ENCODE measurements around the gene KCTD20.
"Not testable (repeated sequence)": the region's sequence is repeated elsewhere in the genome, so short reads cannot be mapped to it uniquely, and the experiment has no call there.

Gene KCTD20

GRCh38 chr6:36444470-36444869 lies 1.7 kb downstream of the KCTD20 start:
- no peak for DNase-seq (ENCODE audit: low read depth in 2 of 2)

DNA sequence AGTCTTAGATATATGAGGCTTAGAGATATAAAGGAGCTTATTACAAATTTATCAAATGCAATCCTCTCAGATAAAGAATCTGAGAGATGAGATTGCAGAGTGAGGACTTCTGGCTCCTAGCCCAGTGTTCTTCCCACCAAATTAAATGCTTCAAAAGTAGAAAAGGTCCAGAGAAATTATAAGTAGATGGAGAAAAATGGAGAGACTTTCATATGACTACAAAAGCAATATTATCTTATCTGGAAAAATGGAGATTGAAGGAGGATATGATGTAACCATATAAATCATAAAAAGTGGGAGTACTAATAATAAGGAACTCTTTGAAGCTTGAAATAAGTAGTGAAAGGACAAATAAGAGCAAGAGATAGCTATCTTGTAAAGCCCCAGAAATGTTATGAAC lies 2.8 kb downstream of the KCTD20 start:
- DNase-seq (ENCODE audit: low read depth in 2 of 2), result no peak

GRCh38 chr6:36449173-36449572 lies 6.4 kb downstream of the KCTD20 start:
- DNase-seq (ENCODE audit: low read depth in 2 of 2), result not testable (repeated sequence)

- DNase-seq (ENCODE audit: low read depth in 2 of 2), result not testable (repeated sequence)
Measured at GRCh38 chr6:36452897-36453296, 10.1 kb downstream of the KCTD20 start.

GRCh38 chr6:36455486-36456027 lies 12.8 kb downstream of the KCTD20 start:
- no peak for DNase-seq (ENCODE audit: low read depth in 2 of 2)

DNA sequence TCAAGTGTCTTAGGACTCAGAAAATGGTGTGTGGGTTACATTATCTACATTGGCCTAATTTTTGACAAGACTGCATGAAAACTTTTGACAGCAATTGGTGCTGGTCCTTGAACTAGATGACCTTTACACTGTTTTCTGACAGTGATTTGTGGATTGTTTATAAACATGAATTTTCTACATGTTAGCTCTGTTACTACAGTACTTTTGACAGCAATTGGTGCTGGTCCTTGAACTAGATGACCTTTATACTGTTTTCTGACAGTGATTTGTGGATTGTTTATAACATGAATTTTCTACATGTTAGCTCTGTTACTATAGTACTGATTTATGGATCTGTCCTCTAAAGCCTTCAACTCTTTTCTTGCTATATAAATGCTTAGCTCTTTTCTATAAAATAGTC lies 16.7 kb downstream of the KCTD20 start:
- DNase-seq (ENCODE audit: low read depth in 2 of 2), result no peak

- no peak for DNase-seq (ENCODE audit: low read depth in 2 of 2)
Measured at GRCh38 chr6:36460916-36461315, 18.1 kb downstream of the KCTD20 start.

DNA sequence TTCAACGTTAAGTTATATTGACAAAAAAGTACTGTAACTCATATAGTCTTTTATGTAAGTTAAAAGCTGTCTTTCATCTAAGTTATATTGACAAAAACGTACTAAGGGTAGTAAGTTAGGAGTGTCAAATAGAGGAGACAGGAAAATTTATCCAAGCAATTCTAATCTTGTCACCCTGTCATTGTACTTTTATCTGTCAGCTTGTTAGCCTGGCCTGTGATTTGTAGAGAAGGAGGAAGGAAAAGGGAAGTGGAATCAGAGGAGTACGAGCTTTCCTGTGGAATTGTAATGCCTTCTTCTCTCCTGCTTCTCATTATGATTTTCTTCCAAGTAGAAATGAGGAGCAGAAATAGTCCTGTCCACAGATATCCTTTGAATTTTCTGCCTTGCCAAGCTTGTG lies 18.8 kb downstream of the KCTD20 start:
- no peak for DNase-seq (ENCODE audit: low read depth in 2 of 2)

GRCh38 chr6:36463676-36464075 lies 20.9 kb downstream of the KCTD20 start:
- DNase-seq (ENCODE audit: low read depth in 2 of 2), result no peak

GRCh38 chr6:36464233-36464632 lies 21.4 kb downstream of the KCTD20 start:
- DNase-seq (ENCODE audit: low read depth in 2 of 2), result no peak

GRCh38 chr6:36467625-36468024 lies 24.8 kb downstream of the KCTD20 start:
- DNase-seq (ENCODE audit: low read depth in 2 of 2), result no peak

GRCh38 chr6:36469148-36469661 lies 26.4 kb downstream of the KCTD20 start:
- DNase-seq (ENCODE audit: low read depth in 2 of 2), result no peak

DNA sequence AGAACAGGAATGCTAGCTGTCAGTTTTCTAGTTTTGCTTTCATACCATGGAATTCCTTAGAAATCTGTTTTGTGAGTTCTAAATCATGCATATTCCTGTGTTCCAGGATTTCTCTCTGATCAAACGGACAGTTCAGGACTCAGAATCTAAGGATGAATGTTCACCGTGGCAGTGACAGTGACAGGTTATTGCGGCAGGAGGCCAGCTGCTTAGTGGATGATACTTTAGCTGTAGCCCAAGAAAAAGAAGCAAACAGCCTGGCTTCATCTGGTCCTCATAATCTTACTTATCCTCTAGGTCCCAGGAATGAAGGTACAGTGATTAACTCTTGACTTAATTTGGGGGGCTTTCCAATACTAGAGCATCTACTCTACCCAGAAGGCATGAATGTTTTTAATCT lies 27.1 kb downstream of the KCTD20 start:
- no peak for DNase-seq (ENCODE audit: low read depth in 2 of 2)

DNA sequence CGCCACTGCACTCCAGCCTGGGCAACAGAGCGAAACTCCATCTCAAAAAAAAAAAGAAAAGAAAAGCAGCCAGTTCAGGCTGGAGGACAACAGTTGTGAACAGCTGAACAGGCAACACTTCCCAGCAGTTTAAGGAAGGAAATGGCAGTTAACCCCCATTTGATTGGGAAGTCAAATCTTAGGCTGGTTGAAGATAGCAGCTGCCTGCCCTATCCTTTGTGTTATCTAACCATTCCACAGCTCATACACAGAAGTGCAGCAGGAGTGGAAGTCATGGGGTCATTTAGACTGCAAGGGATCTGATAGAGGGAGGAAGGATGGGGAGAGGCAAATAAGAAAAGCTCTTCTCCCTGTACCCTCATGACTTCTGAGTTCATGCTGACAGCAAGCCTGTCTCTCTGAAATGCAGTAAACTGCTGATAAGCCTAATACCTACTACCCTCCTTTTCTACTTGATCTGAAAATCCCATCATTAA lies 35.3 kb downstream of the KCTD20 start:
- DNase-seq (ENCODE audit: low read depth in 2 of 2), result no peak

DNA sequence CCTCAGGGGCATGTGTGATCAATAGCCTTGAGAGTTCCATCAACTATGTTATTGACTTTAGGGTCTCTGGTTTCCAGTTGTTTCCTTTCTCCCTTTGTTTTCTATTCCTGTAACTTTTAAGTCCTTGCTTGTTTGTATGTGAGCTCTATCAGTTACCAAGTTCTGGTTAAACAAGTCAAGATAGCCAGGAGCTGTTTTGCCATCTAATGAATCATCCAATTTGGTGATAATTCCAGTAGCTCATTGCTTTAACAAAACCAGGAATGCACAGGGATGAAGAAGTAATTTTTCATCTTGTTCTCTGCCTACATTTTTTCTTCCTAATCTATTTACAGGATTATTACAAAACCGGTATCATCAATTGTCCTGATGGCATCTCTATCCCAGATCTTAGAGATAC lies 36.5 kb downstream of the KCTD20 start:
- no peak for DNase-seq (ENCODE audit: low read depth in 2 of 2)

DNA sequence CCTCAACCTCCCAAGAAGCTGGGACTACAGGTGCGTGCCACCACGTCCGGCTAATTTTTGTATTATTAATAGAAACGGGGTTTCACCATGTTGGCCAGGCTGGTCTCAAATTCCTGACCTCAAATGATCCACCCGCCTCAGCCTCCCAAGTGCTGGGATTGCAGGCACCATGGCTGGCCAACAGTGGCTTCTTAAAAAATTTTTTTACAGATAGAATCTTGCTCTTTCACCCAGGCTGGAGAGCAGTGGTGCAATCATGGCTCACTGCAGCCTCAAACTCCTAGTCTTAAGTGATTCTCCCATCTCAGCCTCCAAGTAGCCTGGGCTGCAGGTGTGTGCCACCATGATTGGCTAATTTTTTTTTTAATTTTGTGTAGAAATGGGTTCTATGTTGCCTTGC lies 40.5 kb downstream of the KCTD20 start:
- not testable (repeated sequence) for DNase-seq (ENCODE audit: low read depth in 2 of 2)

DNA sequence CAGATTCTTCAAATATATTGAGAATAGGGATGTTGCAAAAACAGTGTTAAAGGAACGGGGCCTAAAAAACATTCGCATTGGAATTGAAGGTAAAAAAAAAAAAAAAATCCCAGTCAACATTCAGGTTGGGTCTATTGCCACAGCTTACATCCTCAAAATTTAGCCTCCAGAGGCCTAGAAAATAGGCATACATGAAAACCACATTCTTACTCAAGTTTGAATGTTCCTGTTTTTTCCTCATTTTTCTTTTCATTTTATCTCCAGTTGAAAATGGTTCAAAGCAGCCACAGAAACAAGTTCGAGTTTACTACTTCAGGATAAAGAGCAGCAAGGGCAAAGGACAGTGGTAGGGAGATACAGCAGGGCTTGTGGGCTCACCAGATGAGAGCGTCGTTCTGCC lies 41.9 kb downstream of the KCTD20 start:
- DNase-seq (ENCODE audit: low read depth in 2 of 2), result no peak

DNA sequence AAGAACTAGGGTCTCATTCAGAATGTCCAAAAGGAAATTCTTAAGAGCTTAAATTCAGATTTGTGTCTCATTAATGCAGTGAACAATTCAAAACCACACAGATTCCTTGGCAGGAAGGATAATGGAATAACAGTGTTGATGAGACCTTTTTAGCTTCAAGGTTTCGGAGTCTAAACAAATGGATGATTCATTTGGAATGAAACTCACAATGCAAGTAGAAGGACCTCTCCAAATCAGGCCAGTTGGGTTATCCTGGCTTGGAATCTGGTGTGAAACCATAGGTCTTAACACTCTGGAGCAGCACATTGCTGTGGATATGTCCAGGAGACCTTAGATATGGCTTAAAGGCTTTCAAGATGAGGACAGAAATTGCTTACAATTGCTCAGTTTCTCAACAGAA lies 44.9 kb downstream of the KCTD20 start:
- DNase-seq (ENCODE audit: low read depth in 2 of 2), result no peak

- DNase-seq (ENCODE audit: low read depth in 2 of 2), result no peak
Measured at GRCh38 chr6:36488221-36488620, 45.4 kb downstream of the KCTD20 start.

GRCh38 chr6:36489426-36489825 lies 46.6 kb downstream of the KCTD20 start:
- DNase-seq (ENCODE audit: low read depth in 2 of 2), result no peak

DNA sequence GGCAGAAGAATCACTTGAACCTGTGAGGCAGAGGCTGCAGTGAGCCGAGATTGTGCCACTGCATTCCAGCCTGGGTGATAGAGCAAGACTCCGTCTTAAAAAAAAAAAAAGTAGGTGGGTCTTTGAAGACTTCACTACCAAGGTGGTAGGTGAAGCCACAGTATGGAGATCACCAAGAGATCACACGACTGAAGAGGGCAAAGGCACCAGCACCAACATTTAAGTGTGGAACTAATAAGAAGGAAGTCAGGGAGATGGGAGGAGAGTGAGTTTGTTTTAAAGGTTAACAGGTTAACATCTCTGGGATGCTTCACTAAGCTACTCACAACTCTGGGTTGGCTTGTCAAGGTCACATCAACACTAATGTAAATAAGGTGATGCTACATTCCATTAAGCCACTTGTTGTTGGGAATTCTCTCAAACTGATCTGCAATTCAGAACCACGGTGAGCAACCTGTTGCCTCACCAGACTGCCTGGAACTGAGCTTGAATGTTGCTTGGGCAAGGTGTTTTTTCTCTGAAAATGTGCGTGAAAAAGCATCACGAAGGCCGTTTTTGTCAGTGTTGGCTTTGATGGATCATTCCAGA lies 48.7 kb downstream of the KCTD20 start:
- DNase-seq (ENCODE audit: low read depth in 2 of 2), result no peak

DNA sequence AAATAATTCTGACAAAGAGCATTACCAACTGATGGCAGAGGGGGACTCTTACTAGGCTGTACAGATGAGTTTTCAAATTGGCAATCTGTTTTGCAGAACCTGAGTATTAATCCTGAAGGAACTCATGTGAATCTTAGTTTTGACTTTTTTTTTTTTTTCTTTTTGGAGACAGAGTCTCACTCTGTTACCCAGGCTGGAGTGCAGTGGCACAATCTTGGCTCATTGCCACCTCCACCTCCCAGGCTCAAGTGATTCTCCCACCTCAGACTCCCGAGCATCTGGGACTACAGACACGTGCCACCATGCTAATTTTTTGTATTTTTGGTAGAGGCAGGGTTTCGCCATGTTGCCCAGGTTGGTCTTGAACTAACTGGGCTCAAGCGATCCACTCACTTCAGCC lies 49.3 kb downstream of the KCTD20 start:
- DNase-seq (ENCODE audit: low read depth in 2 of 2), result no peak

DNA sequence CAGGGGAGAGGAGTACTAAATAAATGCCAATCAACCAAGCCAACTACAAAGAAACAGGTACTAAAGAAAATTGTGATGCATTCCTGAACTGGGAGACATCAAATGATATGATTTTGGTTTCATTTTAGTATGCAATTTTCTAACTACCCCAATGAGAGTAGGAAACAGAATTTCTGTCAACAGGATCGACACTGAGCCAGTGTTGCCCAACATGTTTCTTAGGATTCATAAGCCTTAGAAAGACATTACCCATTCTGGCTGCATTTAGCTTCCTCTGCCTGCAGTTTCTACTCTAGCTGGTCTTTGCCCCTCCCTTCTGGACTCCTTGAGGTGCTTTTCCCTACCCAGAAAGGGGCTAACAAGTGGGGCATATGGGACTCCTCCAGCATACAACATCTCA lies 49.8 kb downstream of the KCTD20 start:
- no peak for DNase-seq (ENCODE audit: low read depth in 2 of 2)

DNA sequence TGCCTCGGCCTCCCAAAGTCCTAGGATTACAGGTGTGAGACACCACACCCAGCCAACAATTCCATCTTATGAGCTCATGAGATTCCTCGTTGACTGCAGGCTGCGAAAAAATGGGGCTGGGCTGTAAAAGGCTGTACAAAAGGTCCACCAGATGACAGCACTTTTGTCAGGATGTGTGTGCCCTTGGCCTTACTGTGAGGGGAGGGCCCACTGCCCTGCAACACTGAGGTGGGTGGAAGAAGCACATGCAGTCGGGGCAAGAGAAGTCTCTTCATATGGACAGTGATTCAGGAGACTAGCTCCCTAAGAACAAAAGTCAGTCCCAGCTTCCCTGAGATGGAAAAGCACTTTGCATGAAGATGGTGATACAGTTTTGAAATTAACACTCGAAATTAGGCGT lies 50.5 kb downstream of the KCTD20 start:
- no peak for DNase-seq (ENCODE audit: low read depth in 2 of 2)
